Mesendoderm (in vitro differentiated cells): ENCODE data around the gene MACROD1.

Experiments
- DNase-seq: peaks from one replicate; pipeline ENCODE4 v3.0.0; 2013
- H2AK5ac ChIP-seq: 2 replicates; pipeline ENCODE4 v1.6.1; 2013; ENCODE audit warnings: low read length, inconsistent platforms
- H2BK120ac ChIP-seq: 2 replicates; pipeline ENCODE4 v1.6.1; 2013; ENCODE audit warnings: low read depth, mild to moderate bottlenecking, low read length, moderate library complexity, mixed read lengths
- H2BK15ac ChIP-seq: replicated peaks from 2 replicates; pipeline ENCODE4 v1.6.1; 2013; ENCODE audit warnings: low read depth, mild to moderate bottlenecking, moderate library complexity
- H2BK5ac ChIP-seq: 2 replicates; pipeline ENCODE4 v1.6.1; 2013; ENCODE audit warnings: low read length, inconsistent platforms
- H3K18ac ChIP-seq: 2 replicates; pipeline ENCODE4 v1.6.1; 2013; ENCODE audit warnings: mild to moderate bottlenecking, low read length, mixed read lengths
- H3K23ac ChIP-seq: one replicate; pipeline ENCODE4 v1.6.1; 2013; ENCODE audit warnings: low read length
- H3K27ac ChIP-seq: 2 replicates; pipeline ENCODE4 v1.5.1; 2013; ENCODE audit warnings: low read depth, mild to moderate bottlenecking, inconsistent platforms, low read length, moderate library complexity
- H3K27me3 ChIP-seq: 2 replicates; pipeline ENCODE4 v1.6.1; 2013; ENCODE audit warnings: low read length, control low read depth, mild to moderate bottlenecking, inconsistent platforms; ENCODE audit not compliant: insufficient read depth, poor library complexity
- H3K36me3 ChIP-seq: 2 replicates; pipeline ENCODE4 v1.6.1; 2013; ENCODE audit warnings: low read length, inconsistent platforms; ENCODE audit not compliant: control insufficient read depth, insufficient read depth
- H3K4ac ChIP-seq: one replicate; pipeline ENCODE4 v1.6.1; 2013; ENCODE audit warnings: low read depth, mild to moderate bottlenecking, low read length, moderate library complexity
- H3K4me1 ChIP-seq: 2 replicates; pipeline ENCODE4 v1.6.1; 2013; ENCODE audit warnings: low read depth, low read length, inconsistent platforms; ENCODE audit not compliant: control insufficient read depth
- H3K4me2 ChIP-seq: 2 replicates; pipeline ENCODE4 v1.6.1; 2013; ENCODE audit warnings: low read length
- H3K4me3 ChIP-seq: 2 replicates; pipeline ENCODE4 v1.5.1; 2013; ENCODE audit warnings: mild to moderate bottlenecking, low read length
- H3K56ac ChIP-seq: one replicate; pipeline ENCODE4 v1.6.1; 2013; ENCODE audit warnings: low read length
- H3K79me1 ChIP-seq: 2 replicates; pipeline ENCODE4 v1.6.1; 2013; ENCODE audit warnings: low read length, inconsistent platforms
- H3K79me2 ChIP-seq: 2 replicates; pipeline ENCODE4 v1.6.1; 2013; ENCODE audit warnings: mild to moderate bottlenecking, low read length; ENCODE audit not compliant: control insufficient read depth, insufficient read depth
- H3K9ac ChIP-seq: 2 replicates; pipeline ENCODE4 v1.6.1; 2013; ENCODE audit warnings: low read length, inconsistent platforms
- H4K5ac ChIP-seq: one replicate; pipeline ENCODE4 v1.6.1; 2013; ENCODE audit warnings: low read length
- H4K8ac ChIP-seq: one replicate; pipeline ENCODE4 v1.6.1; 2013; ENCODE audit warnings: low read depth, mild to moderate bottlenecking, control low read depth, low read length, moderate library complexity
- WGBS: extraction: QIAGEN DNeasy Blood & Tissue Kit; methylation state at CpG from one replicate; pipeline ENCODE4 v1.1.7; 2013; ENCODE audit warnings: low lambda C conversion rate, missing lambda C conversion rate; ENCODE audit not compliant: insufficient coverage; ENCODE audit errors: extremely low coverage; 5-methylcytosine and 5-hydroxymethylcytosine counted together

The MACROD1 gene

GRCh38 chr11:63998558-63999348, 167.2 kb downstream of the MACROD1 start:
- Histone ChIP-seq H3K27ac (no peak overlapping the region), H3K27me3 (no peaks in the 10 kb centered on the region), H3K4me2 (peak overlapping the region; percentile 32), H3K56ac (peak overlapping the region; percentile 78), H3K36me3 (peaks cover 10% of the 10 kb centered on the region), H3K4ac (no peak overlapping the region), H2BK120ac (no peak overlapping the region), H4K5ac (no peak overlapping the region), H3K4me1 (peaks cover 2% of the 10 kb centered on the region), H2BK15ac (no peak overlapping the region), H3K18ac (no peak overlapping the region), H3K23ac (no peak overlapping the region), H3K4me3 (no peak overlapping the region), H3K79me1 (no peaks in the 10 kb centered on the region), H2AK5ac (no peak overlapping the region), H4K8ac (no peak overlapping the region), H3K79me2 (no peaks in the 10 kb centered on the region), H3K9ac (peak overlapping the region; percentile 65), H2BK5ac (no peak overlapping the region)
- peak; percentile 73 for DNase-seq
- no CpG with 5 or more reads among the region's 54 CpGs for WGBS

GRCh38 chr11:63997801-63998337, 168.0 kb downstream of the MACROD1 start:
- no peak overlapping the region for H2BK120ac ChIP-seq
- no peak overlapping the region for H4K5ac ChIP-seq
- no peak overlapping the region for H2AK5ac ChIP-seq
- no peak overlapping the region for H4K8ac ChIP-seq
- no peak overlapping the region for H3K4ac ChIP-seq
- H3K36me3 ChIP-seq, result peaks cover 10% of the 10 kb centered on the region
- H3K56ac ChIP-seq, result no peak overlapping the region
- no peak for DNase-seq
- H3K23ac ChIP-seq, result no peak overlapping the region
- peaks cover 2% of the 10 kb centered on the region for H3K79me1 ChIP-seq
- H3K4me2 ChIP-seq, result no peak overlapping the region
- WGBS, result no CpG with 5 or more reads among the region's 11 CpGs
- H3K27ac ChIP-seq, result no peak overlapping the region
- H3K9ac ChIP-seq, result no peak overlapping the region
- no peak overlapping the region for H3K4me3 ChIP-seq
- H3K27me3 ChIP-seq, result no peaks in the 10 kb centered on the region
- no peak overlapping the region for H2BK15ac ChIP-seq
- no peak overlapping the region for H3K18ac ChIP-seq
- no peaks in the 10 kb centered on the region for H3K79me2 ChIP-seq
- no peak overlapping the region for H2BK5ac ChIP-seq
- peaks cover 2% of the 10 kb centered on the region for H3K4me1 ChIP-seq

GRCh38 chr11:63997104-63997700, 168.7 kb downstream of the MACROD1 start:
- Histone ChIP-seq H2BK5ac (no peak overlapping the region), H3K56ac (no peak overlapping the region), H3K4me1 (peaks cover 2% of the 10 kb centered on the region), H2BK15ac (no peak overlapping the region), H3K36me3 (peaks cover 10% of the 10 kb centered on the region), H3K4me3 (no peak overlapping the region), H3K79me2 (no peaks in the 10 kb centered on the region), H3K23ac (no peak overlapping the region), H4K5ac (no peak overlapping the region), H3K27ac (no peak overlapping the region), H3K27me3 (no peaks in the 10 kb centered on the region), H2BK120ac (no peak overlapping the region), H2AK5ac (no peak overlapping the region), H3K4me2 (no peak overlapping the region), H3K9ac (no peak overlapping the region), H3K79me1 (peaks cover 3% of the 10 kb centered on the region), H4K8ac (no peak overlapping the region), H3K4ac (no peak overlapping the region), H3K18ac (no peak overlapping the region)
- no CpG with 5 or more reads among the region's 27 CpGs for WGBS
- no peak for DNase-seq

GRCh38 chr11:63996512-63996911, 169.4 kb downstream of the MACROD1 start:
- H3K27ac ChIP-seq, result no peak overlapping the region
- peaks cover 3% of the 10 kb centered on the region for H3K79me1 ChIP-seq
- H3K4me3 ChIP-seq, result no peak overlapping the region
- no peak overlapping the region for H2BK120ac ChIP-seq
- no peak overlapping the region for H4K5ac ChIP-seq
- no peak overlapping the region for H4K8ac ChIP-seq
- no CpG with 5 or more reads among the region's 18 CpGs for WGBS
- no peak overlapping the region for H3K18ac ChIP-seq
- H3K4me2 ChIP-seq, result no peak overlapping the region
- no peak overlapping the region for H2BK5ac ChIP-seq
- DNase-seq, result no peak
- H3K56ac ChIP-seq, result no peak overlapping the region
- peaks cover 10% of the 10 kb centered on the region for H3K36me3 ChIP-seq
- H3K79me2 ChIP-seq, result no peaks in the 10 kb centered on the region
- H2BK15ac ChIP-seq, result no peak overlapping the region
- H3K4ac ChIP-seq, result no peak overlapping the region
- no peak overlapping the region for H2AK5ac ChIP-seq
- H3K4me1 ChIP-seq, result peaks cover 2% of the 10 kb centered on the region
- no peak overlapping the region for H3K9ac ChIP-seq
- H3K23ac ChIP-seq, result no peak overlapping the region
- H3K27me3 ChIP-seq, result no peaks in the 10 kb centered on the region

GRCh38 chr11:63993993-63994392, 171.9 kb downstream of the MACROD1 start:
- Histone ChIP-seq H3K23ac (no peak overlapping the region), H4K8ac (no peak overlapping the region), H3K27ac (no peak overlapping the region), H3K79me1 (peaks cover 8% of the 10 kb centered on the region), H3K56ac (no peak overlapping the region), H3K36me3 (peaks cover 15% of the 10 kb centered on the region), H3K4me2 (no peak overlapping the region), H3K9ac (no peak overlapping the region), H2BK15ac (no peak overlapping the region), H3K79me2 (peaks cover 2% of the 10 kb centered on the region), H3K18ac (no peak overlapping the region), H2BK120ac (no peak overlapping the region), H4K5ac (no peak overlapping the region), H3K27me3 (no peaks in the 10 kb centered on the region), H2AK5ac (no peak overlapping the region), H3K4ac (no peak overlapping the region), H3K4me1 (peaks cover 2% of the 10 kb centered on the region), H3K4me3 (no peak overlapping the region), H2BK5ac (no peak overlapping the region)
- WGBS, result no CpG with 5 or more reads among the region's 6 CpGs
- DNase-seq, result no peak
